ENCODE data around the gene IL24.

IL24 gene

GRCh38 chr1:206886831-206887230 lies 10.4 kb upstream of the IL24 start:
- no peak for TF ChIP-seq CTCF (IDR thresholded peaks at IDR 0.05)
- no peak overlapping the region for H3K4me3 ChIP-seq (ENCODE audit: low read depth in 1 of 2, low read length in 1 of 2)
- no peaks in the 10 kb centered on the region for H3K4me1 ChIP-seq (ENCODE audit: control insufficient read depth in 1 of 2, insufficient read depth in 1 of 2, low read depth in 1 of 2, low read length in 1 of 2)
- H3K36me3 ChIP-seq: no peaks in the 10 kb centered on the region
- no peak overlapping the region for H3K27ac ChIP-seq
- H3K9me3 ChIP-seq: no peaks in the 10 kb centered on the region
- peaks cover 43% of the 10 kb centered on the region for H3K27me3 ChIP-seq

GRCh38 chr1:206887701-206888100 lies 9.5 kb upstream of the IL24 start:
- H3K27ac ChIP-seq: no peak overlapping the region
- H3K27me3 ChIP-seq: peaks cover 50% of the 10 kb centered on the region
- TF ChIP-seq CTCF (IDR thresholded peaks at IDR 0.05): no peak
- no peak overlapping the region for H3K4me3 ChIP-seq (ENCODE audit: low read depth in 1 of 2, low read length in 1 of 2)
- no peaks in the 10 kb centered on the region for H3K4me1 ChIP-seq (ENCODE audit: control insufficient read depth in 1 of 2, insufficient read depth in 1 of 2, low read depth in 1 of 2, low read length in 1 of 2)
- no peaks in the 10 kb centered on the region for H3K36me3 ChIP-seq
- no peaks in the 10 kb centered on the region for H3K9me3 ChIP-seq

- peaks cover 44% of the 10 kb centered on the region for H3K27me3 ChIP-seq
- no peaks in the 10 kb centered on the region for H3K36me3 ChIP-seq
- no peak overlapping the region for H3K27ac ChIP-seq
- TF ChIP-seq CTCF (IDR thresholded peaks at IDR 0.05): no peak
- no peaks in the 10 kb centered on the region for H3K4me1 ChIP-seq (ENCODE audit: control insufficient read depth in 1 of 2, insufficient read depth in 1 of 2, low read depth in 1 of 2, low read length in 1 of 2)
- H3K9me3 ChIP-seq: no peaks in the 10 kb centered on the region
- no peak overlapping the region for H3K4me3 ChIP-seq (ENCODE audit: low read depth in 1 of 2, low read length in 1 of 2)
Measured at GRCh38 chr1:206890125-206891060, 6.8 kb upstream of the IL24 start.

GRCh38 chr1:206891412-206891811 lies 5.8 kb upstream of the IL24 start:
- no peak overlapping the region for H3K4me3 ChIP-seq (ENCODE audit: low read depth in 1 of 2, low read length in 1 of 2)
- no peaks in the 10 kb centered on the region for H3K4me1 ChIP-seq (ENCODE audit: control insufficient read depth in 1 of 2, insufficient read depth in 1 of 2, low read depth in 1 of 2, low read length in 1 of 2)
- H3K36me3 ChIP-seq: no peaks in the 10 kb centered on the region
- no peak for TF ChIP-seq CTCF (IDR thresholded peaks at IDR 0.05)
- H3K27me3 ChIP-seq: peaks cover 42% of the 10 kb centered on the region
- no peak overlapping the region for H3K27ac ChIP-seq
- no peaks in the 10 kb centered on the region for H3K9me3 ChIP-seq

GRCh38 chr1:206892351-206892984 lies 4.8 kb upstream of the IL24 start:
- no peak overlapping the region for H3K4me3 ChIP-seq (ENCODE audit: low read depth in 1 of 2, low read length in 1 of 2)
- no peaks in the 10 kb centered on the region for H3K9me3 ChIP-seq
- no peaks in the 10 kb centered on the region for H3K4me1 ChIP-seq (ENCODE audit: control insufficient read depth in 1 of 2, insufficient read depth in 1 of 2, low read depth in 1 of 2, low read length in 1 of 2)
- H3K27ac ChIP-seq: no peak overlapping the region
- H3K36me3 ChIP-seq: no peaks in the 10 kb centered on the region
- H3K27me3 ChIP-seq: peaks cover 33% of the 10 kb centered on the region
- no peak for TF ChIP-seq CTCF (IDR thresholded peaks at IDR 0.05)
